GM19395 (cell line): ENCODE data around the gene MTO1.
"Not testable (repeated sequence)": the region's sequence is repeated elsewhere in the genome, so short reads cannot be mapped to it uniquely, and the experiment has no call there.

Experiments used
- ATAC-seq: cut with Tn5 transposase; IDR thresholded peaks from one replicate; pipeline ENCODE4 v1.9.1; 2021; ENCODE audit warnings: mild to moderate bottlenecking, moderate library complexity; ENCODE audit not compliant: unreplicated experiment

MTO1 gene

DNA sequence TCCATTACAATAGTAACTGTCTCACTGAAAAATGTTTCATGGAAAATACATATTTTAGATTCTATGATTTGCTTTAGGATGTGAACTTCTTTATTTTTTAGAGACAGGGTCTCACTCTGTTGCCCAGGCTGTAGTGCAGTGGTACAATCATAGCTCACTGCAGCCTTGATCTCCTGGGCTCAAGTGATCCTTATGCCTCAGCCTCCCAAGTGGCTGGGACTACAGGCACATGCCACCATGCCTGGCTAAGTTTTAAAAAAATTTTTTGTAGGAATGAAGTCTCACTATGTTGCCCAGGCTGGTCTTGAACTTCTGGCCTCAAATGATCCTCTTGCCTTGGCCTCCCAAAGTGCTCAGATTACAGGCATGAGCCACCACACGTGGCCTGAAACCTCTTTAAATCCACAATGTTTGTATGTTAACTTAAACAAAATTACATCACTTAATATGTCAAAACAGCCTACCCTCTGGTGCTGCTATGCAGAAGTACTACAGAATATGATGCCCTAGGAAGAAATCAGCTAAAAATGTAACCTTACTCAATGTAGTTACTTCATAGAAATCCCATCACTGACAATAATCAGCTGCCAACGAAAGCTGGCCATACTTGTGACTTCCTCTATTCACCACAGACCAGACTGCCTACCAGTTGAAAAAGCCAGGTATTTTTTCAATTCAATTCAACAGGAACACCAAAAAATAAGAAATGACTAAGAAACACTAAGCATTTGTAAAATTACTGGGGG, 41.7 kb downstream of the MTO1 start:
- no peak for ATAC-seq

DNA sequence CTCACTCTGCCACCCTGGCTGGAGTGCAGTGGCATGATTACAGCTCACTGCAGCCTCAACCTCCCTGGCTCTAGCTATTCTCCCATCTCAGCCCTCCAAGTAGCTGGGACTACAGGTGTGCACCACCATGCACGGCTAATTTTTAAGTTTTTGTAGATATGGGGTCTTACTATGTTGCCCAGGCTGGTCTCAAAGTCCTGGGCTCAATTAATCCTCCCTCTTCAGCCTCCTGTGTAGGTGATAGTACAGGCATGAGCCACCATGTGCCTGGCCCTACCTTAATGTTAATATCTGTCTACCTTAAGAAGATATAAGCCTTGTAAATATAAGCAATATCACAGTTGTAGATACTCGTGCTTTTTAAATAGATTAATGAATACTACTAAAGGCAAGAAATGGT, 42.6 kb downstream of the MTO1 start:
- ATAC-seq: no peak

DNA sequence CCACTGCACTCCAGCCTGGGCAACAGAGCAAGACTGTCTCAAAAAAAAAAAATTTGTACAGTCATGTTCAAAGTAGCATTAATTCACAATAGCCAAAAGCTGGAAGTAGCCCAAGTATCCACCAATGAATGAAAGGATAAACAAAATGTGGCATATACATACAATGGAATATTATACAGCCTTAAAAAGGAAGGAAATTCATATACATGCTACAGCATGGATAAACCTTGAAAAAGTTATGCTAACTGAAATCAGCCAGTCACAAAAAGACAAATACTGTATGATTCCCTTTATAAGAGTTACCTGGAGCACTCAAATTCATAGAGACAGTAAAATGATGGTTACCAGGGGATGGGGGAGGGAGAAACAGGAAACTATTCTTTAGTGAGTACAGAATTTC, 43.6 kb downstream of the MTO1 start:
- ATAC-seq: no peak

DNA sequence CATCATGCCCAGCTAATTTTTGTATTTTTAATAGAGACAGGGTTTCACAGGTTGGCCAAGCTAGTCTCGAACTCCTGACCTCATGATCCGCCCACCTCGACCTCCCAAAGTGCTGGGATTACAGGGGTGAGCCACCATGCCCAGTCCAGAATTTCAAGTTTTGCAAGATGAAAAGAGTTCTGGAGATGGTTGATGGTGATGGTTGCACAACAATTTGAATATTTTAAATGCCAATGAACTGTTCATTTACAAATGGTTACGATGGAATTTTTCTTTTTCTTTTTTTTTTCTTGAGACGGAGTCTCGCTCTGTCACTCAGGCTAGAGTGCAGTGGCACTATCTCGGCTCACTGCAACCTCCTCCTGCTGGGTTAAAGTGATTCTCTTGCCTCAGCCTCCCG, 44.2 kb downstream of the MTO1 start:
- ATAC-seq: not testable (repeated sequence)

DNA sequence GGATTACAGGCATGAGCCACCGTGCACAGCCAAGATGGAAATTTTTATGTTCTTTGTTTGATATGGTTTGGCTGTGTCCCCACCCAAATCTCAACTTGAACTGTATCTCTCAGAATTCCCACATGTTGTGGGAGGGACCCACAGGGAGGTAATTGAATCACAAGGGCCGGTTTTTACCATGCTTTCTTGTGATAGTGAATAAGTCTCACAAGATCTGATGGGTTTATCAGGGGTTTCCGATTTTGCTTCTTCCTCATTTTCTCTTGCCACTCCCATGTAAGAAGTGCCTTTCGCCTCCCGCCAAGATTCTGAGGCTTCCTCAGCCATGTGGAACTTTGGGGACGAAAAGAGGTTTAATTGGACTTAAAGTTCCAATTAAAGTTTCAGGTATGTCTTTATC, 44.7 kb downstream of the MTO1 start:
- ATAC-seq: no peak

DNA sequence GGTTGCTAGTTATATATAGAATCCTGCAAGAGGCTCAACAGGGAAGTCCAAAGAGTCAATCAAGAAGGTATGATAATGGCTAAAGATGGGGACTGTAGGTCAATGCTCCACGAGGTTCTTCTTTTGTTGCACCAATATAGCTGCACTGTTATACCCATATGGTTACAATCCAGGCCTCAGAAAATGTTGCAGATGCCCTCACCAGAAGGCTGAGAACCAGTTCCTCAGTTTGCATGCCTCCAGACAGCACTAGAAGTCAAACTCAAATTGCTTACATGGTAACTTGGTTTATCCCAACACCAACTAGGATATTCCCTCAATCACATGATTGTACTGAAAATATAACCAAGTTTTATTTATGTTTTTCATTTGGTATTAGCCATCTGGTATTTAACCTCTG, 47.2 kb downstream of the MTO1 start:
- ATAC-seq: no peak

DNA sequence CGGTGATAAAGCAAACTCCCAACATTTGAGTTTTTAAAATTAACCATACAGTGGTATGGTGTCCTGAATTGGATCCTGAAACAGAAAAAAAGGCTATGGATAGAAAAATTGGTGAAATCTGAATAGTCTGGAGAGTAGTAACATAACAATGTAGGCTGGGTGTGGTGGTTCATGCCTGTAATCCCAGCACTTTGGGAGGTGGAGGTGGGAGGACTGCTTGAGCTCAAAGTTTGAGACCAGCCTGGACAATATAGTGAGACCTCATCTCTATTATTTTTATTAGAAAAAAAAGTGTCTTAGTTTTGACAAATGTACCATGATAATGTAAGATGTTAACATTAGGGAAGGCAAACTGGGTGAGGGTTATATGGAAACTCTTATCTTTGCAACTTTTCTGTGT, 48.3 kb downstream of the MTO1 start:
- ATAC-seq: no peak

DNA sequence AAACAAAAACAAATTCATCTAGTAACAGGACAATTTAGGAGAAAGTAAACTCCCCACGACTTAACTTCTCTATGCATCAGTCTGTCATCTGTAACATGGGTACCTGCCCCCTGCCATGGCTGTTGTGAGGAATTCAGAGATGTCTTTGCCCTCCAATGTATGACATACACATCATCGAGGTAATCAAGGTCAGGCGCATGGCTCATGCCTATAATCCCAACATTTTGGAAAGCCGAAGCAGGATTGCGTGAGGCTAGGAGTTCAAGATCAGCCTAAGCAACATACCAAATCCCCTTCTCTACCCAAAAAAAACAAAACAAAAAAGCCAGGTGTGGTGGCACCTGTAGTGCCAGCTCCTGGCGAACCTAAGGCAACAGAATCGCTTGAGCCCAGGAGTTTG, 50.3 kb downstream of the MTO1 start:
- ATAC-seq: no peak

DNA sequence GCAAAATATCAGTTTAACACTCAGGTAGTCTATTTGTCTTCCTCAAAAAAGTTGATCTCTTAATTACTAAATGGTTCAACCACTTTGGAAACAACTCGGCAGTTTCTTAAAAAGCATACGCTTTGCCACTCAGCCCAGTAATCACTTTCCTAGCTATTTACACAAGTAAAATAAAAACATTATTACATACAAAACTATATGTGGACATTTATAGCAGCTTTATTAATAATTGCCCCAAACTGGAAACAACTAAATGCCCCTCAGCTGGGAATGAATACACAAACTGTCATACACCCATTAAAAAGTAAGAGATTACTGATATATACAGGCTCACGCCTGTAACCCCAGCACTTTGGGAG, 51.9 kb downstream of the MTO1 start:
- ATAC-seq: no peak

DNA sequence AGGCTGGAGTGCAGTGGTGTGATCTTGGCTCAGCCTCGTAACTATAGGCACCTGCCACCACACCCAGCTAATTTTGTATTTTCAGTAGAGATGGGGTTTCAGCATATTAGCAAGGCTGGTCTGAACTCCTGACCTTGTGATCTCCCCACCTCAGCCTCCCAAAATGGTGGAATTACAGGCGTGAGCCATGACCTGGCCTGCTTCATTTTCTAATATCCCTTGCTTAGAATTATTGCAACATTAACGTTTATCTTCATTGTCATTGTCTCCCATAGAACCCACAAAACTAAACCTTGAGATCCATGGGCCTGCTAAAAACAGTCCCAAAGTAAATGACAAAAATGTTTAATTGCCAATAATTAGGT, 53.2 kb downstream of the MTO1 start:
- no peak for ATAC-seq

DNA sequence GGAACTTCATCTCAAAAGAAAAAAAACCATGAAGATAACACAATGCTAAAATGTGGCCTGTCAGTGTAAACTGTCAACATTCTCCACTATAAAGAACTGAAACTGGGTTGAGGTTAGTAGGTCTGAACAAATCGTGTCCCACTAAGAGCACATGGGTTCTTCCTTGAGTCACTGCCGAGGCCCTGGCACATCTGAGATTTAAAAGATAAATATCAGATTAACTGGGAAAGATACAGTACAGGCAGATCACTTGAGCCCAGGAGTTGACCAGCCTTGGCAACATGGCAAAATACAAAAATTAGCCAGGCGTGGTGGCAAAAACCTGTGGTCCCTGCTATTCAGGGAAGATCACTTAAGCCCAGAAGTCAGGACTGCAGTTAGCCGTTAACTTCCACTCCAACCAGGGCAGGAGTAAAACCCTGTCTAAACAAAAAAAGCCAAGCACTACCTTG, 53.7 kb downstream of the MTO1 start:
- ATAC-seq: peak; percentile 41

DNA sequence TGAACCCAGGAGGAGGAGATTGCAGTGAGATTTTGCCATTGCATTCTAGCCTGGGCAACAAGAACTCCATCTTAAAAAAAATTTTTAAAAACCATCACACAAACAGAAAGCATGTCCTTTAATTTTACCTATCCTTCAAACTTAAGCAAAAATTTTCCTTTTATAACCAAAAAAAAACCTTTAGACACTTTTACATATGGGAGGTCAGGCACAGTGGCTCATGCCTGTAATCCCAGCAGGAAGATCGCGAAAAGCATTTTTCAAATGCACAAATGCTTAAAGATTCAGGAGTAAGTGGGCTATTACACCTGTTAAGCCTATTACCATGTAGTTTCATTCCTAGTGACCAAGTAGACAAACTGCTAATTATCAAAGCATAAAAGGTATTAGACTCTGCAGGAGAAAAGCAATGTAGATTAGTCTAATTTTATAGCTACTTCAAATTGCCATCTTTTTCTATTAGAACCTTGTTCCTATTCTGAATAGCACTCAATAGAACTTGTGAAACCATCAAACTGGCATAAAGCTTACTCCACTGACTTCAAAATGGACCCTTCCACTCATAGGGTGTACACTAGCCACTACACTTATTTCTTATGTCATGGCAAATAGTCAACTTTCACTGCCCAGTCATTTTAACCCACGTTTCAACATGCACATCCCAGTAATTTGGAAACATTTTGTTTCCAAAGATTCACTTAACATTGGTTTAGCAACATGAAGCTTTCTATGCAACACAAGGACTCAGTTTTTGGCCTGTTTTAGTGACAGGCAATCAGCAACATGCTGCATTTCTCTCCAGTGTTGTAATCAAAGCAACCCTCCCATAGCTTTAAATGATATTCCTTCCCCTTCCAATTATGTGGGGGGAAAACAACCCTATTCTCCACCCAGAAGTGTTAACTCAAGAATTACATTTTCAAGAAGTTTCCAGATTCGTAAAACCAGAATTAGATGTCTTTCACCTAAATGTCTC, 55.3 kb downstream of the MTO1 start:
- no peak for ATAC-seq

DNA sequence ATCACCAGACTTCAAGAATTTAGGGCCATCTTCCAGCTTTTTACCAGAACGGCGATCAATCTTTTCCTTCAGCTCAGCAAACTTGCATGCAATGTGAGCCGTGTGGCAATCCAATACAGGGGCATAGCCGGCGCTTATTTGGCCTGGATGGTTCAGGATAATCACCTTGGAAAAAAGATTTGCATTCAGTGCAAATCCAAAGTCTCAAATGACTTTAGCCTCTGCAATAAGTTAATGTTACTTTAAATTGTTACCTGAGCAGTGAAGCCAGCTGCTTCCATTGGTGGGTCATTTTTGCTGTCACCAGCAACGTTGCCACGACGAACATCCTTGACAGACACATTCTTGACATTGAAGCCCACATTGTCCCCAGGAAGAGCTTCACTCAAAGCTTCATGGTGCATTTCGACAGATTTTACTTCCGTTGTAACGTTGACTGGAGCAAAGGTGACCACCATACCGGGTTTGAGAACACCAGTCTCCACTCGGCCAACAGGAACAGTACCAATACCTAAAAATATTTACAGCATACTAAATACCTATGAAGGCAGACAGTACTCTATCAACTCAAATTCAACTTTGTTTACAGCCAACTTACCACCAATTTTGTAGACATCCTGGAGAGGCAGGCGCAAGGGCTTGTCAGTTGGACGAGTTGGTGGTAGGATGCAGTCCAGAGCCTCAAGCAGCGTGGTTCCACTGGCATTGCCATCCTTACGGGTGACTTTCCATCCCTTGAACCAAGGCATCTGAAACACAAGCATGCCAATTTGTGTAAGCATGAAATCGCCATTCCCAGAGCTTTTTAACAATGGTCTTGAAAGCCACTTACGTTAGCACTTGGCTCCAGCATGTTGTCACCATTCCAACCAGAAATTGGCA, 56.8 kb downstream of the MTO1 start:
- ATAC-seq: not testable (repeated sequence)

DNA sequence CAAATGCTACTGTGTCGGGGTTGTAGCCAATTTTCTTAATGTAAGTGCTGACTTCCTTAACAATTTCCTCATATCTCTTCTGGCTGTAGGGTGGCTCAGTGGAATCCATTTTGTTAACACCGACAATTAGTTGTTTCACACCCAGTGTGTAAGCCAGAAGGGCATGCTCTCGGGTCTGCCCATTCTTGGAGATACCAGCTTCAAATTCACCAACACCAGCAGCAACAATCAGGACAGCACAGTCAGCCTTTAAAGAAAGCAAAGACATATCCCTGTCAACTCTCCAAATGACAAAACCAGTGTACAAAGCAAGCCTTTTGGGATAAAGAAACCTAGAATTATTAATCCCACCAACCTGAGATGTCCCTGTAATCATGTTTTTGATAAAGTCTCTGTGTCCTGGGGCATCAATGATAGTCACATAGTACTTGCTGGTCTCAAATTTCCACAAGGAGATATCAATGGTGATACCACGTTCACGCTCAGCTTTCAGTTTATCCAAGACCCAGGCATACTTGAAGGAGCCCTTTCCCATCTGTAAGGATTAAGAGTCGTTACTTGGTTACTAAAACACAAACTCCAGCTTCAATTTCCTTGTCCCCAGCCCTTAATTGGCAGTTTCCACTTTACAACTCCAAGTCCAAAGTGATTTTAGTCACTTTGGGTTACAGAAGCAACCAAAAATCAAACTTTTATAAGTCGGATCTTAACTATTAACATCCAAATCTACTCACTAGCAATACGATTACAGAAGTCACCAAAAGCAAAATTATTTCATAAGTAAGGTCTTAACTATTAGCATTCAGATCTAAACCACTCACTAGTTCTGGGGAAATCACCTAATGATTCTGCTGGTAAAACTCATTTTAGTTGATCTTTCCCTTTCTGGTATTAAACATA, 57.7 kb downstream of the MTO1 start:
- ATAC-seq: not testable (repeated sequence)

DNA sequence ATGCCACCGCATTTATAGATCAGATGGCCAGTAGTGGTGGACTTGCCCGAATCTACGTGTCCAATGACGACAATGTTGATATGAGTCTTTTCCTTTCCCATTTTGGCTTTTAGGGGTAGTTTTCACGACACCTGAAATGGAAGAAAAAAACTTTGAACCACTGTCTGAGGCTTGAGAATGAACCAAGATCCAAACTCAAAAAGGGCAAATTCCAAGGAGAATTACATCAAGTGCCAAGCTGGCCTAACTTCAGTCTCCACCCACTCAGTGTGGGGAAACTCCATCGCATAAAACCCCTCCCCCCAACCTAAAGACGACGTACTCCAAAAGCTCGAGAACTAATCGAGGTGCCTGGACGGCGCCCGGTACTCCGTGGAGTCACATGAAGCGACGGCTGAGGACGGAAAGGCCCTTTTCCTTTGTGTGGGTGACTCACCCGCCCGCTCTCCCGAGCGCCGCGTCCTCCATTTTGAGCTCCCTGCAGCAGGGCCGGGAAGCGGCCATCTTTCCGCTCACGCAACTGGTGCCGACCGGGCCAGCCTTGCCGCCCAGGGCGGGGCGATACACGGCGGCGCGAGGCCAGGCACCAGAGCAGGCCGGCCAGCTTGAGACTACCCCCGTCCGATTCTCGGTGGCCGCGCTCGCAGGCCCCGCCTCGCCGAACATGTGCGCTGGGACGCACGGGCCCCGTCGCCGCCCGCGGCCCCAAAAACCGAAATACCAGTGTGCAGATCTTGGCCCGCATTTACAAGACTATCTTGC, 58.6 kb downstream of the MTO1 start:
- ATAC-seq: no peak

DNA sequence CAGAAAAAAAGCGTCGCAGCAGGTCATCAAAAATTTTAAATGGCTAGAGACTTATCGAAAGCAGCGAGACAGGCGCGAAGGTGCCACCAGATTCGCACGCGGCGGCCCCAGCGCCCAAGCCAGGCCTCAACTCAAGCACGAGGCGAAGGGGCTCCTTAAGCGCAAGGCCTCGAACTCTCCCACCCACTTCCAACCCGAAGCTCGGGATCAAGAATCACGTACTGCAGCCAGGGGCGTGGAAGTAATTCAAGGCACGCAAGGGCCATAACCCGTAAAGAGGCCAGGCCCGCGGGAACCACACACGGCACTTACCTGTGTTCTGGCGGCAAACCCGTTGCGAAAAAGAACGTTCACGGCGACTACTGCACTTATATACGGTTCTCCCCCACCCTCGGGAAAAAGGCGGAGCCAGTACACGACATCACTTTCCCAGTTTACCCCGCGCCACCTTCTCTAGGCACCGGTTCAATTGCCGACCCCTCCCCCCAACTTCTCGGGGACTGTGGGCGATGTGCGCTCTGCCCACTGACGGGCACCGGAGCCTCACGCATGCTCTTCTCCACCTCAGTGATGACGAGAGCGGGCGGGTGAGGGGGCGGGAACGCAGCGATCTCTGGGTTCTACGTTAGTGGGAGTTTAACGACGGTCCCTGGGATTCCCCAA, 59.3 kb downstream of the MTO1 start, which contains the start of gene EEF1A1:
TSS of gene EEF1A1 (minus strand) at position 345 of the 663 bp plus-strand sequence. CDS start 1,006 bp downstream, outside the sequence.
- ATAC-seq: peak; percentile 65

DNA sequence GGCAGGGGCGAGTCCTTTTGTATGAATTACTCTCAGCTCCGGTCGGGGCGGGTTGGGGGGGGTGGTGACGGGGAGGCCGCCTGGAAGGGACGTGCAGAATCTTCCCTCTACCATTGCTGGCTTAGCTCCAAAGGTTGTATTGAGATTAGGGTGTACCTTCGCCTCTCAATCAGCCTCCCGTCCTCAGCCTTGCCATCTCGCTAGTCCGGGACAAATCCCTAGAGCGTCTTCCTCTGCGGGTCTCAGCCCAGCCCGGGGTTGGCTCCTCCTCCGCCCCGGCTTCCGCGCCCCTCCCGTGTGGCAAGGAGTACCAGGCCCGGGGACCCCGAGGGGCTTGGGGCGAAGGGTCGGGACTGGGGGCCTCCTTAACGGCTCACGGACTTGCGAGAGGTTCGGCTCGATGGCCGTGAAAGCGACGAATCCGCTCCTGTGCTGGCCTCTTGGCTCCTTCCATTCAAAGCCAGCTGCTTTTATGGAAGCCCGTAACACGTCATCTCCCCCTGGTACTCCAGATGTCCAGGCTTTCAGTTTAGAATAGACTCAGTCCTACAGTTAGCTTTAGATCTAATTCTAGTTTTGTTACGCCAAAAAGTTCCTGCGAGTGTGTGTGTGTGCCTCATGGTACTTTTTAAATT, 59.9 kb downstream of the MTO1 start:
- peak; percentile 40 for ATAC-seq

DNA sequence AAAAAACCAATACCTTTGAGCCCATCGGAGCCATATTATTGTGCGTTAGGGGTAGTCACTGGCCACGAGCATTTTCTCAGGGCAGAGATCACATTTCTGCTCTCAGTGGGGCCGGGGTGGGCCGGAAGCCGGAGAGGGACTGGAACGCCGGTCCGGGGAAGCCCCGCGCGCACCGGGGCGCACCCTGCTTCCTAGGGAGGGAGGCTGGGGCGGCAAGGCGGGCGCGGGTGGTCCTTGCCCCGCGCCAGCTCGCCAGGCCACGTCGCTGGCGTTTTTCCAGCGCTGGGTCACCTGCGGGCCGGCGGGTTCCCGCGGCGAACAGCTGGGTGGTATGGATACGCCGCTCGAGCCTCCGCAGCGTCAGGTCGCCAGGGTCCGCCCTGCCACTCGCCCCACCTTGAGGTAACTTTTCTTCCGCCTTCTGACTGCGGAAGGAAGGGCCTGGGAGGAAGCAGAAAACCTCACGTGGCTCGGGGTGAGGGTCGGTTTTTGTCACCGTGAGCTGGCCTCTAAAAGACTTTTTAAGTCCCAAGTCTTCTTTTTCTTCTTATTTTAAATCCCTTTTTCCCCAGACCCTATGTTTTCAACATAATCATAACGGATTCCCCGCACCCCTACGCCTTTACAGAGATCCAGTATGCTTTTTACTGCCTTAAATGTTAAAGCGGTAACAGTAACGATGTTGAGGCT, 62.0 kb downstream of the MTO1 start:
- peak; percentile 63 for ATAC-seq
